ENCODE results near the gene MYBBP1A. TPM values are rescaled to one million over a fixed set of nuclear protein-coding genes. Genes with fewer than 3 reads are reported as not detected.

MYBBP1A gene
- total RNA-seq, 1 experiment from 2014 or later: 155 TPM

DNA sequence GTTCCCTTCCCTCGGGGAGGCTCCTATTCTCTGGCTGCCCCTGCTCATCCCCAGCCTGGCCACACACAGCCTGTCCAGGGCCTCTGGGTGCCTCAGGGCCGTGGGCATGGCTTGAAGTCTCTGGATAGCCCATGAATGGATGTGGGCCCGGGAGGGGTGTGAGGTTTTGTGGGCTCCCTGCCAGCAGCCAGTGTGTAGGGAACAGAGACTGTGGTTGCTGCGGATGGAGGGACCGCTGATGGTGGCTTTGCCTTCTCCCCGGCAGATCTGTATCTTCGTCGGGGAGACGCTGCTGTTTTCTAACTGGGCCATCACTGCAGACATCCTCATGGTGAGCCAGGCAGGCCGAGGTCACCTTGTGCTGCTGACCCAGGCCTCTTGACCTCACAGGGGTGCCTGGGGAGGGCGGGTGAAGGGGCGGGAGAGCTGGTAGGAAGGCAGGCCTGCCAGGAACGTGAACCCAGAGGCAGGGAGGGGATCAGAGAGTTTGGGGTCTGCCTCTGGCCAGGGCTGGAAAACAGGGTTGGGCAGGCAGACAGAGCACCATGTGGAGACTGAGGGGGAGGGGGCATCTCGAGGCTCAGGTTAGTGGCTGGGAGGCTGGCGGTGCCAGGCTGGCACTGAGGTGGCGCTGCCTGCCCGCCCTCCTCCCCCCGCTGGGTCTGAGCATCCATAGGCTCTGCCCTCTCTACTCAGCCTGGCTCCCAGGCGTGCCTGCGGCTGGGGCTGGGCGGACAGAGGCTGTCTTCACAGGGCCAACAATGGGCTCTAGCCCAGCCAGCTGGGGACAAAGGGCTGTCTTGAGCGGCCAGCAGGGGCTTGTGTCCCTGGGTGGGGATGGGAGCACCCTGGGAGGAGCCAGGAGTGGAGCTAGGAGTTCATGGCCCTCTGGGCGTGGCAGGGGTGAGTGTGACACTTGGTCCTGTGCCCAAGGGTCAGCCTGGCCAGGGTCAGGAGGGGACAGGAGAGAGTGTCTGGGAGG lies 21.4 kb downstream of the MYBBP1A start:
- BruUV-seq (replicated peaks): no TSS peak
- H3K4me1 ChIP-seq (ENCODE audit: insufficient read depth, low read length): peaks cover 8% of the 10 kb centered on the region; the same call in 1 of the 2 replicates
- H3K4me3 ChIP-seq (ENCODE audit: low read length): no peak overlapping the region
- no peak overlapping the region for H2AFZ ChIP-seq (ENCODE audit: low read length)
- intact Hi-C loops (cut with micrococcal nuclease): loop anchor here (10.0 kb wide), 1 partner anchor 109 kb away; no protein-coding TSS in a partner anchor
- no peak overlapping the region for H3K9ac ChIP-seq (ENCODE audit: low read length)
- no peaks in the 10 kb centered on the region for H3K79me2 ChIP-seq (ENCODE audit: low read length)
- POLR2A ChIA-PET (ENCODE audit: unreplicated experiment): no interaction called here
- H4K20me1 ChIP-seq (ENCODE audit: low read length): no peaks in the 10 kb centered on the region; the same call in 1 of the 2 replicates
- H3K36me3 ChIP-seq (ENCODE audit: low read depth, low read length): no peaks in the 10 kb centered on the region
- TF ChIP-seq EZH2phosphoT487 (IDR thresholded peaks at IDR 0.05; ENCODE audit: borderline replicate concordance, low read length): no peak
- no peak for TF ChIP-seq EZH2 (IDR thresholded peaks at IDR 0.05; ENCODE audit: low read length, unreplicated experiment)
- TF ChIP-seq, protein P1, sequence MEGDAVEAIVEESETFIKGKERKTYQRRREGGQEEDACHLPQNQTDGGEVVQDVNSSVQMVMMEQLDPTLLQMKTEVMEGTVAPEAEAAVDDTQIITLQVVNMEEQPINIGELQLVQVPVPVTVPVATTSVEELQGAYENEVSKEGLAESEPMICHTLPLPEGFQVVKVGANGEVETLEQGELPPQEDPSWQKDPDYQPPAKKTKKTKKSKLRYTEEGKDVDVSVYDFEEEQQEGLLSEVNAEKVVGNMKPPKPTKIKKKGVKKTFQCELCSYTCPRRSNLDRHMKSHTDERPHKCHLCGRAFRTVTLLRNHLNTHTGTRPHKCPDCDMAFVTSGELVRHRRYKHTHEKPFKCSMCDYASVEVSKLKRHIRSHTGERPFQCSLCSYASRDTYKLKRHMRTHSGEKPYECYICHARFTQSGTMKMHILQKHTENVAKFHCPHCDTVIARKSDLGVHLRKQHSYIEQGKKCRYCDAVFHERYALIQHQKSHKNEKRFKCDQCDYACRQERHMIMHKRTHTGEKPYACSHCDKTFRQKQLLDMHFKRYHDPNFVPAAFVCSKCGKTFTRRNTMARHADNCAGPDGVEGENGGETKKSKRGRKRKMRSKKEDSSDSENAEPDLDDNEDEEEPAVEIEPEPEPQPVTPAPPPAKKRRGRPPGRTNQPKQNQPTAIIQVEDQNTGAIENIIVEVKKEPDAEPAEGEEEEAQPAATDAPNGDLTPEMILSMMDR (conservative IDR thresholded peaks at IDR 0.05; ENCODE audit: low read depth, low read length): no peak
- H3K4me2 ChIP-seq (ENCODE audit: low read length): peak overlapping the region; percentile 21; the same call in 1 of the 2 replicates
- no peaks in the 10 kb centered on the region for H3F3A ChIP-seq (ENCODE audit: low read length, unreplicated experiment)
- no peaks in the 10 kb centered on the region for H3K9me2 ChIP-seq (replicated peaks; ENCODE audit: low read length)
- H3K27ac ChIP-seq (ENCODE audit: low read length): no peak overlapping the region
- no peaks in the 10 kb centered on the region for H3K27me3 ChIP-seq (ENCODE audit: low read length)
- ATAC-seq: peak; percentile 60
- no peaks in the 10 kb centered on the region for H3K9me3 ChIP-seq (ENCODE audit: low read length)
- CTCF ChIA-PET: no interaction called here
- DNase-seq: peak; percentile 50

DNA sequence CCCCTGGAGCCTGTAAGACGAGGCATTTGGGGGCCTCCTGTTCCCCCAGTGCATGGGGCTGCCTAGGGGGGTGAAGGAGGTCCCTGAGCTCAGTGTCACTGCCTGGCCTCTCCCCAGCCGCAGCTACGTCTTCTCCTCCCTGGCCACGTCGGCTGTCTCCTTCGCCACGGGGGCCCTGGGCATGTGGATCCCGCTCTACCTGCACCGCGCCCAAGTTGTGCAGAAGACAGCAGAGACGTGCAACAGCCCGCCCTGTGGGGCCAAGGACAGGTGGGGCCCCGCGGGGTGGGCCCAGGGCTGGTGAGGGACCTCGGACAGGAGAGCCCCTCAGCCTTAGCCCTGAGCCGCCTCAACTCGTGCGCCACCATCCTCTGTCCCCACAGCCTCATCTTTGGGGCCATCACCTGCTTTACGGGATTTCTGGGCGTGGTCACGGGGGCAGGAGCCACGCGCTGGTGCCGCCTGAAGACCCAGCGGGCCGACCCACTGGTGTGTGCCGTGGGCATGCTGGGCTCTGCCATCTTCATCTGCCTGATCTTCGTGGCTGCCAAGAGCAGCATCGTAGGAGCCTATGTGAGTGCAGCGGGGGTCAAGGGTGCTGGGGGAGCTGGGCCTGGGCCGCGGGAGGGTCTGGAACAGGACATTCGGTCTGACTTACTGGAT lies 22.2 kb downstream of the MYBBP1A start:
- DNase-seq: no peak
- Histone ChIP-seq H3K36me3 (ENCODE audit: low read depth, low read length) (no peaks in the 10 kb centered on the region), H3K9me3 (ENCODE audit: low read length) (no peaks in the 10 kb centered on the region), H3K9ac (ENCODE audit: low read length) (no peak overlapping the region), H2AFZ (ENCODE audit: low read length) (no peak overlapping the region), H3K9me2 (replicated peaks; ENCODE audit: low read length) (no peaks in the 10 kb centered on the region), H3K4me2 (ENCODE audit: low read length) (no peak overlapping the region), H4K20me1 (ENCODE audit: low read length) (no peaks in the 10 kb centered on the region; the same call in 1 of the 2 replicates), H3K27ac (ENCODE audit: low read length) (no peak overlapping the region), H3K4me3 (ENCODE audit: low read length) (no peak overlapping the region), H3K27me3 (ENCODE audit: low read length) (no peaks in the 10 kb centered on the region), H3K79me2 (ENCODE audit: low read length) (no peaks in the 10 kb centered on the region), H3K4me1 (ENCODE audit: insufficient read depth, low read length) (peaks cover 8% of the 10 kb centered on the region; the same call in 1 of the 2 replicates), H3F3A (ENCODE audit: low read length, unreplicated experiment) (no peaks in the 10 kb centered on the region)
- intact Hi-C loops (cut with micrococcal nuclease): loop anchor here (10.0 kb wide), 1 partner anchor 108 kb away; no protein-coding TSS in a partner anchor
- TF ChIP-seq EZH2phosphoT487 (IDR thresholded peaks at IDR 0.05; ENCODE audit: borderline replicate concordance, low read length) (no peak), EZH2 (IDR thresholded peaks at IDR 0.05; ENCODE audit: low read length, unreplicated experiment) (no peak)
- ATAC-seq: no peak
- BruUV-seq (replicated peaks): no TSS peak
- POLR2A ChIA-PET (ENCODE audit: unreplicated experiment): no interaction called here
- CTCF ChIA-PET: no interaction called here

DNA sequence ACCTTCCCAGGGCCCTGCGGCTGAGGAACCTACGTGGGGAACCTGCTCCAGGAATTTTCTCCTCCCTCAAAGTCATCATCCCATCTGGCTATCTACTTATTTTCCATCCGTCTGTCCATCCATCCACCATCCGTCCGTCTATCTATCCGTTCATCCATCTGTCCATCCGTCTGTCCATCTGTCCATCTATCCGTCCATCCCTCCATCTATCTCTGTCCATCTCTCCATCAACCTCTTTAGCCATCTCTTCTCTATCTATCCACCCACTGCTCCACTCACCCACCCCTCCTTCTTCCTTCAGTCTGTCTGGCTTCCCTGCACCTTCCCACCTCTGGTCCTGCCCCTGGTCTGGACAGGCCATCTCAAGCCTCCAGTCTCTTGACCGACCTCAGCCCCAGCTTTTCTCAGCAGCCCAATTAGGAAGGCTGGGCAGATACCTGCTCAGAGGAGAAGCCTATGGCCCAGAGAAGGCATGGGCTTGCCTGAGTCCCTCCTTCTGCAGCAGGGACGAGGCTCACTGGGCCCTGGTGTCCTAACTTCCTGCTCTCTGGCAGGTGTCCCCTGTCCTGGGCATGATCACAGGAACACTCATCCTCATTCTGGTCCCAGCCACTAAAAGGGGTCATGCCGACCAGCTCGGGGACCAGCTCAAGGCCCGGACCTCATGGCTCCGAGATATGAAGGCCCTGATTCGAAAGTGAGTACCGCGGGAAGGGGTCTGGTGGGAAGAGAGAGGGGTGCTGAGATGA lies 23.0 kb downstream of the MYBBP1A start:
- TF ChIP-seq, protein P1 (conservative IDR thresholded peaks at IDR 0.05; ENCODE audit: low read depth, low read length): no peak
- TF ChIP-seq EZH2 (IDR thresholded peaks at IDR 0.05; ENCODE audit: low read length, unreplicated experiment): no peak
- no peak for TF ChIP-seq EZH2phosphoT487 (IDR thresholded peaks at IDR 0.05; ENCODE audit: borderline replicate concordance, low read length)
- Histone ChIP-seq H3K9me3 (ENCODE audit: low read length) (no peaks in the 10 kb centered on the region), H3F3A (ENCODE audit: low read length, unreplicated experiment) (no peaks in the 10 kb centered on the region), H3K9ac (ENCODE audit: low read length) (no peak overlapping the region), H4K20me1 (ENCODE audit: low read length) (no peaks in the 10 kb centered on the region; the same call in 1 of the 2 replicates), H3K4me2 (ENCODE audit: low read length) (no peak overlapping the region), H3K27ac (ENCODE audit: low read length) (no peak overlapping the region), H2AFZ (ENCODE audit: low read length) (no peak overlapping the region), H3K4me3 (ENCODE audit: low read length) (no peak overlapping the region), H3K27me3 (ENCODE audit: low read length) (no peaks in the 10 kb centered on the region), H3K79me2 (ENCODE audit: low read length) (no peaks in the 10 kb centered on the region), H3K9me2 (replicated peaks; ENCODE audit: low read length) (no peaks in the 10 kb centered on the region), H3K36me3 (ENCODE audit: low read depth, low read length) (no peaks in the 10 kb centered on the region), H3K4me1 (ENCODE audit: insufficient read depth, low read length) (peaks cover 8% of the 10 kb centered on the region; the same call in 1 of the 2 replicates)
- ChIA-PET POLR2A (ENCODE audit: unreplicated experiment) (no interaction called here), CTCF (no interaction called here)
- BruUV-seq (replicated peaks): no TSS peak
- intact Hi-C loops (cut with micrococcal nuclease): loop anchor here (10.0 kb wide), 1 partner anchor 107 kb away; no protein-coding TSS in a partner anchor
- ATAC-seq: no peak
- no peak for DNase-seq
